Stimulated activated CD4-positive, alpha-beta T cell treated with anti-CD3 and anti-CD28 coated beads, Interleukin-12 subunit alpha, Interleukin-12 subunit beta, amount 100 ng/mL, for 48 hours (primary cell): Measurements from ENCODE around the gene DCANP1.

Experiments
- DNase-seq, 3 donors: peaks; one replicate each; pipeline ENCODE4 v3.0.0-alpha.2; 2020; ENCODE audit warnings: low read depth in 2 of 3, low spot score in 1 of 3

Gene DCANP1

DNA sequence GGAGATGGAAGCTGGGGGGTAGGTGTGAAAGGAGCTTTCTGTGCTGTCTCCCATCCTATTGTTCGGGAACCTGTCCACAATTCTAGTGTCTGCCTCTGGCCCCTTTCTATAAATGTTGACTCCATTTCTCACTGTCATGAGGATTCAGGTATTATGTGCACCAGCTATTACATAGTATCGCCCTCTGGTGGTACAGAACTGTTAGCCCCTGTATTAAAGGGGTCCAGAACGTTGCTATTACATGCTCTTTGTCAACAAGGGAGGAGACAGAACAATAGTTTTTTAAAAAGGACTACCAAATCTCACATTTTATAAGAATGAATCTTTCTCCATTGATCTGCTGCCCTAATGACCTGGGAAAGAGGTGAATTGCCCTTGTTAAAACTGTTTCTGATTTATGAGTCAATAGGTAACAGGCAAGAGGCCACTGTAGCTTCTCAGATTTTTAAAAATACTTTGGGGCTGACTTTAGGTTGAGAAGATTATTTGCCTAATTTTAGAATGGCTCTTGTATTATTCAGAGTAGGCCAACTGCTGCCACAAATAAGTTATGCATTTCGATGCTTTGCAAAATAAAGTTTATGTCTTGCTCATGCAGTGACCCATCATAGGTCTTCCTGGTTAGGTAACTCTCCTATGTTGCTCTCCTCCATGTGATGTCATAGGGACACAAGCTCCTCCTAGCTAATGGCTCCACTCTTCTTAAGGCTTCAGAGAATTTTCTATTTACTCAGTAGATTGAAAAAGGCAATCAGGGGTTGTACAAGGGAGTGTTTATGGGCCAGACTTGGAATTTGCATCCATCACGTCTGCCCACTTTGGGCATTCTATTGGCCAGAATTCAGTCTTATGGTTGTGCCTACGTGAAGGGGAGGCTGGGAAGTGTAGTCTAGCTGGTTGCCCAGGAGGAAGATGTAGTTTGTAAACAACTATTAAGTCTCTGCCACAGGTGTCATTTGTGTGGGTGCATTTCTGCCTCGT lies 20.8 kb downstream of the DCANP1 start:
- peak in 1 of 3 donors; percentile 39 for DNase-seq

DNA sequence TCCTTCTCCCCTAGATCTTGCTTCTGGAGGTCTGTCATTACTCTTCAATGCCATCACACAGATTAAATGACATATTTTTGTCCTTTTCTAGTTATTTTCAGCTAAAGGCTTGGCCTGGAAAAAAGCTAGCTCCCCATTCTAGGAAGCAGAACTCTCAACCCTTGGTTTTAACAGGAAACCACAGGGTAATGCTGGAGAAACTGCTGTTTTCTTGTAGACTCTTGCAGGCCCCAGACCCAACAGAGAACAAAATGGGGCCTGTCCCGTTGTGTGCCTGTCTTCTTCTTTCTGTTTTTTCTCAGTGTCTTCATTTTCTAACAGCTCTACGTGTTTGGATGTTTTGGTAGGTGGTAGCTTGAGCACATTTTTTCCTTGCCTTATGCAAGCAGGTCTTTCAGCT lies 21.5 kb downstream of the DCANP1 start:
- DNase-seq: no peak

DNA sequence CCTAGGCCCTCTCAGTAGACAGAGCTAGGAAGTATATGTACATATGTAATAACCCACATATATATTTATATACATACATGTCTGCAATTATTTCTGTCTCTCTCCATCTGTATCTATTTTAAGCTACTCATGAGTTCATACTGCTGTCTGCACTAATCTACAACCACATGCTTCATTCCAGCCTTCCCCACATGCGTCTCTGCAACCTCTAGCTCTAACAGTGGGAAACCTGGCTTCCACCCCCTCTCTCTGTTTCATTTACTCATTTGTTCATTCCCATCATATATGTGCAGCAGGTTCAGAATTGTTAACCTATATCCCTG lies 23.3 kb downstream of the DCANP1 start:
- DNase-seq: no peak

DNA sequence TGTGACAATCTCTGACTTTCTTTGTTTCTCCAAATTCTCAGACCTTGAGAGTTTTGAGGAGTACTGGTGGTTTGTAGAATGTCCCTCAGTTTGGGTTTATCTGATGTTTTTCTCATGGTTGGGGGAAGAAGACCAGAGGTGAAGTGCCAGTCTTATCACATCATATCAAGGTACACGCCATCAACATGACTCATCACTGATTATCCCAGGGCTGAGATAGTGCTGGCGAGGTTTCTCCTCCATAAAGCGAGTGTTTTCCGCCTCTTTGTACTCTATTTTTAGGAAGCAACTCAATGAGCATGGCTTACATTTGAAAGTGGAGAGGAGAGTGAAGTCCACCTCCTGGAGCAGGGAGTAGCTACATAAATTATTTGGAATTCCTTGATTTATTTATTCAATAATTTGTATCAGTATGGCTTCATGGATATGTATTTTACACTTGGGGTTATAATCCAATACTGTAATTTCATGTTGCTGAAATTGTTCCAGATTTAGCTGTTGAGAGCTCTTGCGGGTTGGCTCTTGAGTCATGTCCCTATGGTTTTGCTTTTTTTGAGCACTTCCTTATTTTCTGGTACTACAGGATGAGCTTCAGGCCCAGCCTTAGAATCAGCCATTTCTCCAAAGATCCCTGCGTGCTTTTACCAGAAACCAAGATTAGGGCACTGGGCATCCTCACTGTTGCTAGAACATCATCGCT lies 23.9 kb downstream of the DCANP1 start:
- no peak for DNase-seq

DNA sequence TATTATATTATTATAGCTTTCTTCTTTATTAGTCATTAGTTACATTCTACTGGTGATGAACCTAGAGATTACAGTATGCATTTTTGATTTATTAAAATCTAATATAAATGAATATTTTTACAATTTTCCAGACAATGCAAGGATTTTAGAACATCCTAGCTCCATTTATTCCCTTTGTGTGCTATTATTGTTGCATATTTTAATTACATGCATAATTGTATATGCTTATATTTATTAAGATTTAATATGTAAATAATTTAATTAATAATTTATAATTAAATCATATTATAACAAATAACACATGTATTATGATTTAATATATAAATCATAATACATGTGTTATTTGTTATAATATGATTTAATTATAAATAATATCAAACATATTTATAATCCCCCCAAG lies 24.7 kb downstream of the DCANP1 start:
- DNase-seq: no peak

DNA sequence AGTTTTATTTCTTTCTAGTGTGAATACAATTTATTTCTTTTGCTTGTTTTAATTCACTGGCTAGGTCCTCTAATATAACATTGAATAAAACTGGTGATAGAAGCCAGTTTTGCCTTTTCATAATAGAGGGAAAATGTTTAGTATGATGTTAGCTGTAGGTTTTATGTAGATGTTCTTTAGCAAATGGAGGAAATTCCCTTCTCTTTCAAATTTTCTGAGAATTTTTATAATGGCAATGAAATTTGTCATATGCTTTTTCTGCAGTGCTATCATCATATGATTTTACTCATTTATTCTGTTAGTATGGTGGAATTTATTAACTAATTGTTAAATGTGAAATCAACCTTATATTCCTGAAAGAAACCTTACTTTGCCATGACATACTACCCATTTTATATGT lies 30.1 kb downstream of the DCANP1 start:
- no peak for DNase-seq

DNA sequence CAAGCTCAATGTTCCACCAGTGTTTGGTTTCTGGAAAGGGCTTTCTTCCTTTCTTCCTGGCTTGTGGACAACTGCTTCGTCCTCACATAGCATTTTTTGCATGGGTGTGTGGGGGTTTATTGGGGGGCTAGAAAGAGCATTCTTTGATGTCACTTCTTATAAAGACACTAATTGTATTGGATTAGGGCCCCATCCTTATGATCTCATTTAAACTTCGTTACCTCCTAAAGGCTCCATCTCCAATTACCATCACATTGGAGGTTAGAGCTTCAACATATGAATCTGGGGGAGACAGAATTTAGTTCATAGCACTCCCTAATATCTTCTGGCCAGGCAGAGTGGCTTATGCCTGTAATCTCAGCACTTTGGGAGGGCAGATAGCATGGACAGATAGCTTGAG lies 42.1 kb downstream of the DCANP1 start:
- no peak for DNase-seq

DNA sequence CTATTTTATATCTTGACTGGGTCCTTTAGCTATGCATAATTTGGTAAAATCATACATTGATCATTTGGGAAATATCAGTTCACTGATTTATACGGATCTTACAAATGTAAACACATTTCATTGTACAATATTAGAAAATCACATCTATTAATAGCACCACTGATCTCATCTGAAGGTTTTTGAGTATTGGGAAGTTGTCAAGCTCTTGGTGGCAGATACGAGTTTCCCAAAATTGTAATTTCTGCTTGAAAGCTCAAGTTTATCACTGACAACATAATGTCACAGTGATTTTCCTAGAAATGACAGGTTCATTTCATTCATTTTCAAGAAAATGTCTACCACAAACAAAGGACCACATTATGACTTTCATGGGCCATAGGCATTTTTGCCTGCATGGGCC lies 45.1 kb downstream of the DCANP1 start:
- DNase-seq: no peak

DNA sequence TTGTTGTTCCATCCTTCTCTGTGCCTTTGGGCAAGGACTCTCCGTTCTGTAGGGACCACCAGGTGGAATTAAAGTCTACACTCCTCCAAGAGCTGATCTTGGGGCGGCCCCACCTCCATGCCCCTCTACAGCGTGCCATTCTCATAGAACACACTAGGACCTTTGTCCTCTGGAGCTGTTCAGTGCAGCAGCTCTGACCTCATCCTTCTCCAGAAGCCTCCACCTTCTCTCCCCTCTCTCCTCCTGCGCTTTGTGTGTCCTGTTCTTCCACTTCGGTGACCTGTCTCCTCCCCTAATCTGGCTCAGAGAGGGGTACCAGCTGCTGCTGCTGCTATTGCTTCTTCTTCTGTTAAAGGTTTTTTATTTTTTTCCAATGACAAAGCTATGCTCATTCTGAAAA lies 46.3 kb downstream of the DCANP1 start:
- no peak for DNase-seq

DNA sequence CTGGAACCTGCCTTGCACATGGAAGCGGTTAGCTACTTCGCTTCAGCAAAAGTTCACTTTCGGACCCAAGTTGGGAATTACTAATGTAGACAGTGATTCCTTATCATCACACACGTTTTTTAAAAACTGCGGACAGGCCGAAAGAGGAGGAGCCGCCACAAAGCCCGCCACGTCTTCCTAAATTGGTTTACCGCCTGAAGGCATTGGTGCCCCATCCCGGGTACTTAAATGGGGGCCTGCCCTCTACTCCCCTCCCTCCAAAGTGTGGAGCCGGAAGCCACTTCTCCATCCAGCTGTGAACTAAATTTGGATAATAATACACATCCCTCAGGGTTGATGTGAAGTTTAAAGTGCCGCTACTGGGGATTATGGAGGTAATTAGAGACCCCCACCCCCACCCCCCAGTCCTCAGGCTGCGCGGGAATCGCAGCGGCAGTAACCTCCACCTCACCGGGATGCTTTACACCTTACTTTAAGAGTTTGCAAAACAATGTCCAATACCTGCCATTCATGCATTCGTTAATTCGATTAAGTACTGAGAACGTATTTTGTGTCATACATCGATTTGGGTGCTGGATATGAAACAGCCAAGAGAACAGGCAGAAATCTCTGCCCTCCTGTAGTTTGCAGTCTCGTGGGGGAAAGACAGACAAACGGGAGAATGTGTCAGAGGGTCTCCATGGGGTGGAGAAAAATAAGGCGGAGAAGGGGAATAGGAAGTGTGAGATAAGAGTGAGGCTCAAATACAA lies 47.2 kb downstream of the DCANP1 start:
- no peak for DNase-seq

DNA sequence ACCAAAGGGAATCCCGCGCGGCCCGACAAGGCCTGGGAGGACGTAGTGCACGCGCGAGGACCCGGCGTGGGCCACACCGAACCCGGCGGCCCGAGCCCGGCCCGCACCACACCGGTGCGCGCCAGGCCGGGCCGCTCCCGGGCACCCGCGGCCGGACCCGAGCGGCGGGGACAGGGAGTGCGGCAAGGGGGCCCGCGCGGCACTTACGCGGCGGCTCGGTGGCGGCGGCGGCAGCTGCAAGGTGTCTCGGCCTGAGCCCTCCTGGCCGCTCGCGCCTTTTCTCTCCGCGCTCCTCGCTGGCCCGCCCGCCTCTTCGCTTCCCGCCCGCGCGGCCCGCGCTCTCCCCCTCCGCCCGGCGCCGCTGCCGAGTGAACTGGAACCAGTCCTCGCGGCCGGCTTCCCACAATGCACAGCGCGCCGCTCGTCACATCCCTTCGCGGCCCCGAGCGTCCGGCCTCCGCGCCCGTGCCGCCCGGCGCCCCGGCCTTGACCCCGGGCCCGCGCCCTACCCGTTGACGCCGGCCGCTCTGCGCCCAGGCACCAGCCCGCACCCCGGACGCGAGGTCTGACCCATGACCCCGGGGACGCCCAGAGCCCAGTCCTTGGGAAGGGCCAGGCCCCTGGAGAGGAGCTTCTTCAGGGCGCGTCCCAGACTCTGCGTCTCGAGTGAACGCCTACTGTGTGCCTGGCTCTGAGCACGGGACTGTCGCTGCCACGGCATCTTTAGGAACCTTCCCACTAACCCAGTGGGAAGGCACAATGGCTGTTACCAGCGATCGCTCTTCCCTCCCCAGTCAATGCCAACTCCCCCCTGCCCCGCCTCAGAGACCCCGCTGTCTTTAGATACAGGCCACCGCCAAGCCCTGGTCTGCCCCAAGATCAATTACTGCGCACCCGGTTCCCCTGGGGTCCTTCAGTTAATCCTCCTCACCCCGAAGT lies 48.0 kb downstream of the DCANP1 start, which contains the start of gene MACROH2A1:
Gene MACROH2A1 (minus strand): TSS at position 377 of the 939 bp plus-strand sequence. CDS start 10,138 bp downstream, outside the sequence.
- DNase-seq: peak; percentile 60 to 86 (median 66)

DNA sequence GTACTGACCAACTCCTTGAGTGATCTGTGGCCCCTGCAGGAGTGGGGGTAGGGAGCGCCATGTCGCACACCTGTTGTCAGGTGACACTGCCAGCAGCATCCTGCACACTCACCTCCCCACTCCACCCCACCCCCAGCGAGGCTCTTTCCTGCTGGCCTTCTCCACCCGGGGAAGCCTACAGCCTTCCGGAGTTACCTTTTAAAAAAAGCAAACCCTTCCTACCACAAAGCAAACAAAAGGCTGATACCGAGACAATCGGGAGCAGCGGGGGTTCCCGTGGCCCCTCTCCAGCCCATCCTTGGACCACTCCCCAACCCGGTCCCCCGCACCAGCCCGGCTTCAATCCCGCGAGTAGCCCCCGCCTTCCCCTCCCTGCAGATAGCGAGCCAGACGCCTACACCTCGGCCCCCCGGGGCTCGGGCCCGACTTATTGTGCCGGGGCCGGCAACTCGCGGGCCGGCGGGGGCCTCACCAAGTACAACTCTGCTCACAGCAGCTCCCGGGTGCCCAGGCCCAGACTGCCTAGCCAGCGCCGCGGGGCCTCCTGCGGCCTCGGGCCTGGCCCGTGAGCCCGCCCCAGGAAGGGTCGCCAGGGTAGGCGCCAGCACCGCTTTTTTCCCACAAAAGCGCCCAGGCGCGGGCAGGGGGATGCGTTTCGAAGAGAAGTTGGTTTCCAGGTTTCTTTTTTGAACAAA lies 48.8 kb downstream of the DCANP1 start:
- DNase-seq: peak in 2 of 3 donors; percentile 20 to 30

DNA sequence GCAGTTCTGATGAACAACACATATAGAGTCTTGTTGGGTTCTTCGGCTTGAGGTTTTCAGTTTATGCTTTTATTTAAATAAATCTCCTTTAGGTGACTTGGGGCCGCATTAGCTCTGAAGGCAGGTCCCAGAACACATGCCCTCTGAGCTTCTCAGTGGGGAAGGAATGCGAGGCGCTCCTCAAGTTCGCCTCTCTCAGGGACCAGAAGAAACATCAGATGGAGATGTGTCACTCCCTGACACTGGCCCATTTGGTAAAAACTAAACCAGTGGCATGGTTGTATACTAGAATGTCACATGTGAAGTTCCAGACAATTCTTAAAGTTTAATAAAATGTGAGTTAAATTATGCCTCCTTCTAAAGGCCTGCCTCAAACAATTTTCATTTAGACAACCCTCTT lies 50.1 kb downstream of the DCANP1 start:
- DNase-seq: no peak

DNA sequence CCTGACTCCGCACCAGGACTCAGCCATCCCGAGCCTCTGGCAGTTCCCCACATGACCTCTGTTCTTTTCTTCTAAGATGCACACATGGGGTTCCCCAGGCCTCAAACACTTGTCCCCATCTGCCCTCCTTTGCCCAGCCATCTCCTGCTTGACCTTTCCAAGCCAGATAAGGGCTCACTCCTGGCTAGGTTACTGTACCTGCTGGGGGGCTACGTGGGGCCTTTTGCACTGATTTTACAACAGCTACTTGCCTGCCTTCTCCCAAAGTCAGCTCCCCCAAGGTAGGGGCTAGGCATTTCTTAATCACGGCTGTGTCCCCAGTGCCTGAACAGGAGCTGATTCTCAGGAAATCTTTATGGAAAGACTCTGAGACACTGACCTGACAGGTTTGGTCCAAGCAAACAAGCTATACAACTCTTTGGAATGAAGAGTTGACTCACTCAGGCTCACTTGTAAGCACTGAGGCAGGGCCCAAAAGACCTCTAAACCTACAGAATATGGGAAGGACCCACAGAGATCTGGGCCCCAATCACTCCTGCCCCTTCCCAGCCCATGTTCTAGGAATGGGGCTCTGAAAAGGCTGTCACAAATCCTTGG lies 50.6 kb downstream of the DCANP1 start:
- no peak for DNase-seq

DNA sequence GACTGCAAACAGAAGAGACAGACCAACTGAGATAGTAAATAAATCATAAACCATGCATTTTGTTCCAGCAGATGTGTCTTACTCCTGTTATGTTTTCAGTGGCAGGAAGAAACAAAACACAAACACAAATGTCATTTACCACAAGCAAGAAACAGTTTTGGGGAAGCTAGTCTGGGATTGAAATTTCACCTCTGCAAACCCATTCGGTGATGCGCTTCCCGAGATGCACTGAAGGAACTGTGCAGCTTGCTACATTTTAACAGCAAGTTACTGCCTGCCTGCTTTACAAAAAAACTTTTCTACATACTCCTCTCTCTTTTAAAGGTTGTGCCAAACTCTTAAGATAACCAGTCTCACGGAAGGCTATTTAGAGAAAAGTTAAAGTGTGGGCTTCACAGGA lies 51.3 kb downstream of the DCANP1 start:
- DNase-seq: no peak

DNA sequence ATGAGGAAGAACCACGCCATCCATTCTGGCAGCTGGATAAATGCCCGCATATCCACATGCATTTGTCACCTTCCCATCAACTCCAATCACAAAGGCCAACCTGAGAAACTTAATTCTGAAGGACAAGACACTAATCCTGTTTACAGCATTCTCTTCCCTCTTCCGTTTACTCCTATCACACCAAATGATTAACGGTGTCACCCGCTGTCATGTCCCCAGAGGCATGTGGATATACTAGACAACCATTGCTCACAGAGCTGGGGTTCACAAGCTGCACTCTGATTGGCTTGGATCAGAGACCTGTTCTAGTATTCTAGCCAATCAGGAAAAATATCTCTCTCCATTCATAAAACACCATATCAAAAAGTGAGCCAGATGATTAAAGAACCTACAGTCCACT lies 51.7 kb downstream of the DCANP1 start:
- no peak for DNase-seq
